HEK293 (cell line): ENCODE data around the gene ING4.

Source experiments
- CTCF ChIP-seq: fragments of 450-650 bp; formaldehyde crosslinking; IDR thresholded peaks from 2 replicates; pipeline ENCODE4 v1.5.1; 2016; ENCODE audit warnings: missing biosample characterization, missing genetic modification characterization
- GLI2 ChIP-seq: fragments of 450-650 bp; formaldehyde crosslinking; IDR thresholded peaks from 2 replicates; pipeline ENCODE4; 2017; ENCODE audit warnings: missing biosample characterization, missing genetic modification characterization, low read depth, borderline replicate concordance
- GLI4 ChIP-seq: fragments of 450-650 bp; formaldehyde crosslinking; IDR thresholded peaks from 2 replicates; pipeline ENCODE4 v1.5.1; 2016; ENCODE audit warnings: missing biosample characterization, missing genetic modification characterization
- GLIS1 ChIP-seq: fragments of 450-650 bp; formaldehyde crosslinking; IDR thresholded peaks from 2 replicates; pipeline ENCODE4 v1.5.1; 2016; ENCODE audit warnings: missing biosample characterization, missing genetic modification characterization
- GLIS2 ChIP-seq: fragments of 450-650 bp; formaldehyde crosslinking; IDR thresholded peaks from 2 replicates; pipeline ENCODE4 v1.5.1; 2016; ENCODE audit warnings: missing biosample characterization, missing genetic modification characterization
- SP2 ChIP-seq: fragments of 450-650 bp; formaldehyde crosslinking; IDR thresholded peaks from 2 replicates; pipeline ENCODE4 v1.5.1; 2016; ENCODE audit warnings: missing biosample characterization, missing genetic modification characterization
- YY1 ChIP-seq: fragments of 450-650 bp; formaldehyde crosslinking; IDR thresholded peaks from 2 replicates; pipeline ENCODE4 v1.5.1; 2018; ENCODE audit warnings: missing biosample characterization, missing genetic modification characterization
- ZBTB1 ChIP-seq: fragments of 450-650 bp; formaldehyde crosslinking; IDR thresholded peaks from 2 replicates; pipeline ENCODE4 v1.5.1; 2016; ENCODE audit warnings: missing biosample characterization, missing genetic modification characterization
- ZBTB49 ChIP-seq: fragments of 450-650 bp; formaldehyde crosslinking; IDR thresholded peaks from 2 replicates; pipeline ENCODE4 v1.5.1; 2016; ENCODE audit warnings: missing biosample characterization, missing genetic modification characterization, low read depth
- ZBTB8A ChIP-seq: fragments of 450-650 bp; formaldehyde crosslinking; IDR thresholded peaks from 2 replicates; pipeline ENCODE4 v1.5.1; 2016; ENCODE audit warnings: missing biosample characterization, missing genetic modification characterization
- ZNF112 ChIP-seq: fragments of 450-650 bp; formaldehyde crosslinking; IDR thresholded peaks from 2 replicates; pipeline ENCODE4 v1.5.0; 2017; ENCODE audit warnings: missing biosample characterization, missing genetic modification characterization
- ZNF146 ChIP-seq: fragments of 450-650 bp; formaldehyde crosslinking; IDR thresholded peaks from 2 replicates; pipeline ENCODE4 v1.5.1; 2016; ENCODE audit warnings: missing biosample characterization, missing genetic modification characterization
- ZNF184 ChIP-seq: fragments of 450-650 bp; IDR thresholded peaks from 2 replicates; pipeline ENCODE4 v1.5.1; 2018; ENCODE audit warnings: missing biosample characterization, mild to moderate bottlenecking, missing genetic modification characterization
- ZNF280D ChIP-seq: fragments of 450-650 bp; formaldehyde crosslinking; IDR thresholded peaks from 2 replicates; pipeline ENCODE4 v1.5.1; 2016; ENCODE audit warnings: missing biosample characterization, missing genetic modification characterization
- ZNF292 ChIP-seq: fragments of 450-650 bp; formaldehyde crosslinking; IDR thresholded peaks from 2 replicates; pipeline ENCODE4 v1.5.1; 2016; ENCODE audit warnings: low read depth, missing biosample characterization, missing genetic modification characterization, borderline replicate concordance
- ZNF416 ChIP-seq: fragments of 450-650 bp; formaldehyde crosslinking; IDR thresholded peaks from 2 replicates; pipeline ENCODE4 v1.5.1; 2016; ENCODE audit warnings: missing biosample characterization, missing genetic modification characterization
- ZNF423 ChIP-seq: fragments of 450-650 bp; formaldehyde crosslinking; IDR thresholded peaks from 2 replicates; pipeline ENCODE4 v1.5.1; 2016; ENCODE audit warnings: missing biosample characterization, missing genetic modification characterization
- ZNF610 ChIP-seq: fragments of 450-650 bp; formaldehyde crosslinking; IDR thresholded peaks from 2 replicates; pipeline ENCODE4 v1.5.1; 2016; ENCODE audit warnings: missing biosample characterization, missing genetic modification characterization, borderline replicate concordance
- ZNF623 ChIP-seq: fragments of 450-650 bp; formaldehyde crosslinking; IDR thresholded peaks from 2 replicates; pipeline ENCODE4 v1.5.1; 2016; ENCODE audit warnings: missing biosample characterization, missing genetic modification characterization
- ZNF624 ChIP-seq: fragments of 450-650 bp; formaldehyde crosslinking; IDR thresholded peaks from 2 replicates; pipeline ENCODE4 v1.5.1; 2017; ENCODE audit warnings: missing biosample characterization, missing genetic modification characterization
- ZNF626 ChIP-seq: fragments of 450-650 bp; sonication (Bioruptor Pico); formaldehyde crosslinking; IDR thresholded peaks from 2 replicates; pipeline ENCODE4 v1.5.1; 2018; ENCODE audit warnings: missing biosample characterization, missing genetic modification characterization, inconsistent platforms
- TF ChIP-seq, protein P1 (sequence below): fragments of 450-650 bp; formaldehyde crosslinking; IDR thresholded peaks from 2 replicates; pipeline ENCODE4 v1.5.1; 2016; ENCODE audit warnings: missing biosample characterization, missing genetic modification characterization
- TF ChIP-seq, protein P2 (sequence below): fragments of 450-650 bp; formaldehyde crosslinking; IDR thresholded peaks from 2 replicates; pipeline ENCODE4 v1.5.1; 2016; ENCODE audit warnings: missing biosample characterization, missing genetic modification characterization, borderline replicate concordance
- TF ChIP-seq, protein P3 (sequence below): fragments of 450-650 bp; formaldehyde crosslinking; IDR thresholded peaks from 2 replicates; pipeline ENCODE4 v1.5.1; 2016; ENCODE audit warnings: missing biosample characterization, missing genetic modification characterization

Gene ING4

GRCh38 chr12:6613776-6614512 is 49.0 kb downstream of the ING4 start (continued):
- no peak for TF ChIP-seq ZNF624 (tag by site-specific recombination)
- TF ChIP-seq GLIS1 (tag by site-specific recombination) = peak; percentile 92
- no peak for TF ChIP-seq ZNF184 (tag by site-specific recombination)
- no peak for TF ChIP-seq ZBTB1
- TF ChIP-seq YY1 = no peak
- no peak for TF ChIP-seq ZNF292 (tag by site-specific recombination)
- TF ChIP-seq CTCF (tag by site-specific recombination) = peak; percentile 87
- TF ChIP-seq SP2 (tag by site-specific recombination) = peak; percentile 97
- TF ChIP-seq, protein P1, sequence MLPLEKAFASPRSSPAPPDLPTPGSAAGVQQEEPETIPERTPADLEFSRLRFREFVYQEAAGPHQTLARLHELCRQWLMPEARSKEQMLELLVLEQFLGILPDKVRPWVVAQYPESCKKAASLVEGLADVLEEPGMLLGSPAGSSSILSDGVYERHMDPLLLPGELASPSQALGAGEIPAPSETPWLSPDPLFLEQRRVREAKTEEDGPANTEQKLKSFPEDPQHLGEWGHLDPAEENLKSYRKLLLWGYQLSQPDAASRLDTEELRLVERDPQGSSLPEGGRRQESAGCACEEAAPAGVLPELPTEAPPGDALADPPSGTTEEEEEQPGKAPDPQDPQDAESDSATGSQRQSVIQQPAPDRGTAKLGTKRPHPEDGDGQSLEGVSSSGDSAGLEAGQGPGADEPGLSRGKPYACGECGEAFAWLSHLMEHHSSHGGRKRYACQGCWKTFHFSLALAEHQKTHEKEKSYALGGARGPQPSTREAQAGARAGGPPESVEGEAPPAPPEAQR (tag by site-specific recombination) = no peak
- TF ChIP-seq ZNF146 (tag by site-specific recombination) = no peak
- no peak for TF ChIP-seq ZNF280D (tag by site-specific recombination)
- TF ChIP-seq, protein P2, sequence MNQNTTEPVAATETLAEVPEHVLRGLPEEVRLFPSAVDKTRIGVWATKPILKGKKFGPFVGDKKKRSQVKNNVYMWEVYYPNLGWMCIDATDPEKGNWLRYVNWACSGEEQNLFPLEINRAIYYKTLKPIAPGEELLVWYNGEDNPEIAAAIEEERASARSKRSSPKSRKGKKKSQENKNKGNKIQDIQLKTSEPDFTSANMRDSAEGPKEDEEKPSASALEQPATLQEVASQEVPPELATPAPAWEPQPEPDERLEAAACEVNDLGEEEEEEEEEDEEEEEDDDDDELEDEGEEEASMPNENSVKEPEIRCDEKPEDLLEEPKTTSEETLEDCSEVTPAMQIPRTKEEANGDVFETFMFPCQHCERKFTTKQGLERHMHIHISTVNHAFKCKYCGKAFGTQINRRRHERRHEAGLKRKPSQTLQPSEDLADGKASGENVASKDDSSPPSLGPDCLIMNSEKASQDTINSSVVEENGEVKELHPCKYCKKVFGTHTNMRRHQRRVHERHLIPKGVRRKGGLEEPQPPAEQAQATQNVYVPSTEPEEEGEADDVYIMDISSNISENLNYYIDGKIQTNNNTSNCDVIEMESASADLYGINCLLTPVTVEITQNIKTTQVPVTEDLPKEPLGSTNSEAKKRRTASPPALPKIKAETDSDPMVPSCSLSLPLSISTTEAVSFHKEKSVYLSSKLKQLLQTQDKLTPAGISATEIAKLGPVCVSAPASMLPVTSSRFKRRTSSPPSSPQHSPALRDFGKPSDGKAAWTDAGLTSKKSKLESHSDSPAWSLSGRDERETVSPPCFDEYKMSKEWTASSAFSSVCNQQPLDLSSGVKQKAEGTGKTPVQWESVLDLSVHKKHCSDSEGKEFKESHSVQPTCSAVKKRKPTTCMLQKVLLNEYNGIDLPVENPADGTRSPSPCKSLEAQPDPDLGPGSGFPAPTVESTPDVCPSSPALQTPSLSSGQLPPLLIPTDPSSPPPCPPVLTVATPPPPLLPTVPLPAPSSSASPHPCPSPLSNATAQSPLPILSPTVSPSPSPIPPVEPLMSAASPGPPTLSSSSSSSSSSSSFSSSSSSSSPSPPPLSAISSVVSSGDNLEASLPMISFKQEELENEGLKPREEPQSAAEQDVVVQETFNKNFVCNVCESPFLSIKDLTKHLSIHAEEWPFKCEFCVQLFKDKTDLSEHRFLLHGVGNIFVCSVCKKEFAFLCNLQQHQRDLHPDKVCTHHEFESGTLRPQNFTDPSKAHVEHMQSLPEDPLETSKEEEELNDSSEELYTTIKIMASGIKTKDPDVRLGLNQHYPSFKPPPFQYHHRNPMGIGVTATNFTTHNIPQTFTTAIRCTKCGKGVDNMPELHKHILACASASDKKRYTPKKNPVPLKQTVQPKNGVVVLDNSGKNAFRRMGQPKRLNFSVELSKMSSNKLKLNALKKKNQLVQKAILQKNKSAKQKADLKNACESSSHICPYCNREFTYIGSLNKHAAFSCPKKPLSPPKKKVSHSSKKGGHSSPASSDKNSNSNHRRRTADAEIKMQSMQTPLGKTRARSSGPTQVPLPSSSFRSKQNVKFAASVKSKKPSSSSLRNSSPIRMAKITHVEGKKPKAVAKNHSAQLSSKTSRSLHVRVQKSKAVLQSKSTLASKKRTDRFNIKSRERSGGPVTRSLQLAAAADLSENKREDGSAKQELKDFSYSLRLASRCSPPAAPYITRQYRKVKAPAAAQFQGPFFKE (tag by site-specific recombination) = peak; percentile 67; the same call in 1 of the 2 replicates
- TF ChIP-seq GLI4 (tag by site-specific recombination) = no peak
- TF ChIP-seq GLIS2 (tag by site-specific recombination) = peak; percentile 98
- no peak for TF ChIP-seq ZNF416 (tag by site-specific recombination)
- no peak for TF ChIP-seq ZNF623
- peak; percentile 84 for TF ChIP-seq ZBTB8A
- TF ChIP-seq, protein P3, sequence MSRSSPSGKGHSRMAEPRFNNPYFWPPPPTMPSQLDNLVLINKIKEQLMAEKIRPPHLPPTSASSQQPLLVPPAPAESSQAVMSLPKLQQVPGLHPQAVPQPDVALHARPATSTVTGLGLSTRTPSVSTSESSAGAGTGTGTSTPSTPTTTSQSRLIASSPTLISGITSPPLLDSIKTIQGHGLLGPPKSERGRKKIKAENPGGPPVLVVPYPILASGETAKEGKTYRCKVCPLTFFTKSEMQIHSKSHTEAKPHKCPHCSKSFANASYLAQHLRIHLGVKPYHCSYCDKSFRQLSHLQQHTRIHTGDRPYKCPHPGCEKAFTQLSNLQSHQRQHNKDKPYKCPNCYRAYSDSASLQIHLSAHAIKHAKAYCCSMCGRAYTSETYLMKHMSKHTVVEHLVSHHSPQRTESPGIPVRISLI = no peak
- TF ChIP-seq ZNF423 (tag by site-specific recombination) = peak; percentile 33; the same call in 1 of the 2 replicates
- no peak for TF ChIP-seq ZBTB49 (tag by site-specific recombination)
- peak; percentile 57 for TF ChIP-seq ZNF610 (tag by site-specific recombination)
- no peak for TF ChIP-seq ZNF112 (tag by site-specific recombination)
- TF ChIP-seq ZNF626 (tag by site-specific recombination) = no peak
- TF ChIP-seq GLI2 (tag by site-specific recombination) = no peak
